HCT116 (cell line): ENCODE results near the gene FERMT1. TPM values are rescaled to one million over a fixed set of nuclear protein-coding genes. Genes with fewer than 3 reads are reported as not detected.

Source experiments
- ATAC-seq: fragments of 200-7000 bp; cut with Tn5 transposase; 2 replicates; pipeline ENCODE4 v1.9.1; 2020; ENCODE audit warnings: mild to moderate bottlenecking, moderate library complexity
- BruUV-seq: library from RNA; stranded (reverse); fragments of 400-500 nt; replicated peaks from 2 replicates; lab custom pipeline; 2021; lab: Mats Ljungman, UMichigan
- CTCF ChIA-PET: fragments of 300-600 bp; sonication (Branson Sonifier 250); formaldehyde crosslinking; loops from one replicate; lab custom pipeline; 2021; ENCODE audit warnings: antibody characterized with exemption; lab: Charles Lee
- POLR2A ChIA-PET: fragments of 300-600, 350-600 bp; sonication (Branson Sonifier 250); formaldehyde crosslinking; loops from one replicate; lab custom pipeline; 2021; ENCODE audit warnings: antibody characterized with exemption; lab: Charles Lee
- RAD21 ChIA-PET, 2 experiments: fragments of 300-600 bp; sonication (Branson Sonifier 250); formaldehyde crosslinking; loops; one replicate each; lab custom pipeline; 2023; ENCODE audit warnings: low total read pairs in 2 of 2; ENCODE audit not compliant: uncharacterized antibody in 2 of 2, unreplicated experiment in 2 of 2, low non-redundant PET in 1 of 2; lab: Charles Lee
- DNase-seq: peaks from one replicate; pipeline ENCODE4 v3.0.0-alpha.2; 2010; ENCODE audit warnings: low read depth, low spot score
- H2AFZ ChIP-seq: fragments of 200-600 bp; shearing (Covaris generic), sonication (generic); 2 replicates; pipeline ENCODE4 v1.6.1; 2017; ENCODE audit warnings: low read depth, mixed run types, mixed read lengths, antibody characterized with exemption, low read length; ENCODE audit not compliant: poor library complexity, severe bottlenecking
- H3K27ac ChIP-seq: 2 replicates; pipeline ENCODE4 v1.5.1; 2012; ENCODE audit warnings: low read depth, low read length
- H3K27me3 ChIP-seq: fragments of 200-600 bp; sonication (generic); 2 replicates; pipeline ENCODE4 v1.6.1; 2016; ENCODE audit warnings: mixed run types, low read length, mixed read lengths; ENCODE audit not compliant: insufficient read depth
- H3K36me3 ChIP-seq, 2 experiments: fragments of 200-500 bp in 1 of 2; fragments of 200-600 bp in 1 of 2; sonication (Bioruptor generic) in 1 of 2; sonication (generic) in 1 of 2; 2 replicates each; pipeline versions ENCODE4 v1.5.1 to v1.6.1; 2014 to 2016; ENCODE audit warnings: low read length in 2 of 2, inconsistent platforms in 1 of 2, mixed read lengths in 1 of 2, mixed run types in 1 of 2; ENCODE audit not compliant: insufficient read depth in 2 of 2, control insufficient read depth in 1 of 2
- H3K4me1 ChIP-seq, 2 experiments: fragments of 200-600 bp in 1 of 2; sonication (generic) in 1 of 2; 2 replicates each; pipeline versions ENCODE4 v1.5.1 to v1.6.1; 2012 to 2017; ENCODE audit warnings: low read length in 2 of 2, inconsistent platforms in 1 of 2, mild to moderate bottlenecking in 1 of 2, mixed read lengths in 1 of 2, mixed run types in 1 of 2, moderate library complexity in 1 of 2; ENCODE audit not compliant: insufficient read depth in 2 of 2, control insufficient read depth in 1 of 2
- H3K4me2 ChIP-seq: fragments of 200-600 bp; sonication (generic); 2 replicates; pipeline ENCODE4 v1.6.1; 2017; ENCODE audit warnings: mixed run types, low read length, mixed read lengths
- H3K4me3 ChIP-seq, 2 experiments: fragments of 200-600 bp in 1 of 2; sonication (generic) in 1 of 2; replicated peaks in 1 of 2; 2 replicates each; pipeline ENCODE4 v1.5.1; 2011 to 2016; ENCODE audit warnings: low read length in 2 of 2, control low read depth in 1 of 2, low read depth in 1 of 2, mild to moderate bottlenecking in 1 of 2, mixed read lengths in 1 of 2, mixed run types in 1 of 2
- H3K79me2 ChIP-seq: fragments of 200-600 bp; sonication (generic); 2 replicates; pipeline ENCODE4 v1.6.1; 2017; ENCODE audit warnings: mild to moderate bottlenecking, mixed run types, low read length, moderate library complexity, mixed read lengths; ENCODE audit not compliant: insufficient read depth
- H3K9ac ChIP-seq: fragments of 200-600 bp; sonication (generic); 2 replicates; pipeline ENCODE4 v1.6.1; 2016; ENCODE audit warnings: low read length, mixed read lengths
- H3K9me2 ChIP-seq: fragments of 200-600 bp; sonication (generic), shearing (Covaris generic); 2 replicates; pipeline ENCODE4 v1.6.1; 2017; ENCODE audit warnings: mixed run types, mild to moderate bottlenecking, moderate library complexity; ENCODE audit not compliant: insufficient read depth
- H3K9me3 ChIP-seq, 2 experiments: fragments of 200-500 bp in 1 of 2; fragments of 200-600 bp in 1 of 2; sonication (Bioruptor generic) in 1 of 2; sonication (generic) in 1 of 2; 2 replicates each; pipeline ENCODE4 v1.6.1; 2014 to 2017; ENCODE audit warnings: low read length in 2 of 2, mixed read lengths in 2 of 2, inconsistent platforms in 1 of 2, low read depth in 1 of 2, mild to moderate bottlenecking in 1 of 2, mixed run types in 1 of 2, moderate library complexity in 1 of 2; ENCODE audit not compliant: control insufficient read depth in 1 of 2, insufficient read depth in 1 of 2
- H4K20me1 ChIP-seq: fragments of 200-600 bp; sonication (generic), shearing (Covaris generic); 2 replicates; pipeline ENCODE4 v1.6.1; 2017; ENCODE audit warnings: mixed run types, mild to moderate bottlenecking, moderate library complexity; ENCODE audit not compliant: insufficient read depth
- CEBPB ChIP-seq: IDR thresholded peaks from 2 replicates; pipeline ENCODE4 v1.6.1; 2012; ENCODE audit warnings: low read depth
- EZH2phosphoT487 ChIP-seq: fragments of 200-600 bp; IDR thresholded peaks from 2 replicates; pipeline ENCODE4 v1.6.1; 2018; ENCODE audit warnings: antibody characterized with exemption, borderline replicate concordance
- FOSL1 ChIP-seq: IDR thresholded peaks from 2 replicates; pipeline ENCODE4 v1.6.1; 2012; ENCODE audit warnings: low read depth
- JUND ChIP-seq: IDR thresholded peaks from 2 replicates; pipeline ENCODE4 v1.6.1; 2012
- POLR2A ChIP-seq: IDR thresholded peaks from 2 replicates; pipeline ENCODE4 v1.7.0; 2011; ENCODE audit warnings: borderline replicate concordance; ENCODE audit not compliant: insufficient read depth, insufficient read length; ENCODE audit errors: extremely low read depth
- POLR2AphosphoS5 ChIP-seq: IDR thresholded peaks from 2 replicates; pipeline ENCODE4 v1.6.1; 2011; ENCODE audit warnings: mild to moderate bottlenecking, low read depth, low read length, moderate library complexity
- RAD21 ChIP-seq: IDR thresholded peaks from 2 replicates; pipeline ENCODE4 v1.6.1; 2012; ENCODE audit warnings: low read depth, mild to moderate bottlenecking
- SP1 ChIP-seq: IDR thresholded peaks from 2 replicates; pipeline ENCODE4 v1.6.1; 2012; ENCODE audit warnings: low read depth
- SRF ChIP-seq: IDR thresholded peaks from 2 replicates; pipeline ENCODE4 v1.6.1; 2012; ENCODE audit warnings: low read depth
- YY1 ChIP-seq: IDR thresholded peaks from 2 replicates; pipeline ENCODE4 v1.6.1; 2011; ENCODE audit warnings: low read length, low read depth, moderate library complexity, mild to moderate bottlenecking; ENCODE audit not compliant: insufficient replicate concordance; ENCODE audit errors: extremely low read depth
- intact Hi-C: fragments of 100-400 bp; cut with micrococcal nuclease; formaldehyde crosslinking; loops from 2 replicates; pipeline ENCODE4 v1.10.0; 2022
- total RNA-seq: library from RNA; stranded (reverse); gene quantifications from one replicate; pipeline ENCODE4 v1.2.1, GENCODE V29; 2021; ENCODE audit not compliant: unreplicated experiment
- TF ChIP-seq, protein P1 (sequence below): IDR thresholded peaks from 2 replicates; pipeline ENCODE4 v1.6.1; 2011; ENCODE audit warnings: mild to moderate bottlenecking, low read length, moderate library complexity; ENCODE audit not compliant: insufficient replicate concordance; ENCODE audit errors: extremely low read depth
- TF ChIP-seq, protein P2 (sequence below): IDR thresholded peaks from 2 replicates; pipeline ENCODE4 v1.6.1; 2012; ENCODE audit warnings: low read depth
- TF ChIP-seq, protein P3 (sequence below): IDR thresholded peaks from 2 replicates; pipeline ENCODE4 v1.6.1; 2012

FERMT1 gene
- total RNA-seq, 1 experiment from 2014 or later, result 34.9 TPM

DNA sequence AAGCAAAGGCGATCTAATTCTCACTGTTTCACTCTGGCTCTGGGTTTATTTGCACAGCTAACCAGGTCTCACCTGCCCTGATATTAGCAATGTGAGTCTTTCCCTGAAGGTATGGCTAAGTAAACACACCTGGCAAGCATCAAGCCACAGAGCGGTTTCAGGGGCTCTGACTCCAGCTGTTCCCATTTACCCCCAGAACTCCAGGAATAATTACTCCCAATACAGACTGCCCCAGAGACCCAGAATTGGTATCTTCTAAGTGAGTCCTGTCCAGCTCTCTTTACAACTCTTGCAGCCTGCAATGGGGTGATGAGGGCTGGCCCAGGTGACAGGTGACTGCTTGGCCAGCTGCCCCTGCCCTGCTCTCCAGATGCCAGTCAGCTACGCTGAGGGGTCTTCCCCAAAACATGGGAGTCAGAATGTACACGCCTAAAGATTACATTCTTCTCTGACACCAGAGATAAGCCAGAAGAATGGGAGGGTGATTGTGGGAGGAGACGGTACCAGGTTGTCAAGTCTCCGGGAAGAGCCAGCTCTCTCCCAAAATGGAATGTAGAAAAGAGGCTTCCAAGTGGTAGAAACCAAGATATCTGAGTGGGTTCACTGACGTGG is 64.0 kb downstream of the FERMT1 start:
- no TSS peak for BruUV-seq
- Histone ChIP-seq H3K27me3 (no peaks in the 10 kb centered on the region), H3K4me1 (peaks cover 11 to 16% of the 10 kb centered on the region in 2 experiments), H3K9ac (no peak overlapping the region), H4K20me1 (no peaks in the 10 kb centered on the region), H3K79me2 (no peaks in the 10 kb centered on the region), H2AFZ (no peak overlapping the region), H3K36me3 (no peaks in the 10 kb centered on the region), H3K27ac (no peak overlapping the region), H3K4me3 (no peak overlapping the region), H3K9me3 (no peaks in the 10 kb centered on the region), H3K9me2 (no peaks in the 10 kb centered on the region), H3K4me2 (no peak overlapping the region)
- CTCF ChIA-PET, result no interaction called here
- DNase-seq (no peak), ATAC-seq (no peak)
- POLR2A ChIA-PET, result interaction anchor here (0.6 kb wide), 1 partner anchor 1904 kb away, joined by 5 read pairs; no protein-coding TSS in a partner anchor
- intact Hi-C loops, result no loop called here
- TF ChIP-seq SP1, result no peak
- TF ChIP-seq SRF, result no peak
- TF ChIP-seq YY1, result no peak
- TF ChIP-seq, protein P1, sequence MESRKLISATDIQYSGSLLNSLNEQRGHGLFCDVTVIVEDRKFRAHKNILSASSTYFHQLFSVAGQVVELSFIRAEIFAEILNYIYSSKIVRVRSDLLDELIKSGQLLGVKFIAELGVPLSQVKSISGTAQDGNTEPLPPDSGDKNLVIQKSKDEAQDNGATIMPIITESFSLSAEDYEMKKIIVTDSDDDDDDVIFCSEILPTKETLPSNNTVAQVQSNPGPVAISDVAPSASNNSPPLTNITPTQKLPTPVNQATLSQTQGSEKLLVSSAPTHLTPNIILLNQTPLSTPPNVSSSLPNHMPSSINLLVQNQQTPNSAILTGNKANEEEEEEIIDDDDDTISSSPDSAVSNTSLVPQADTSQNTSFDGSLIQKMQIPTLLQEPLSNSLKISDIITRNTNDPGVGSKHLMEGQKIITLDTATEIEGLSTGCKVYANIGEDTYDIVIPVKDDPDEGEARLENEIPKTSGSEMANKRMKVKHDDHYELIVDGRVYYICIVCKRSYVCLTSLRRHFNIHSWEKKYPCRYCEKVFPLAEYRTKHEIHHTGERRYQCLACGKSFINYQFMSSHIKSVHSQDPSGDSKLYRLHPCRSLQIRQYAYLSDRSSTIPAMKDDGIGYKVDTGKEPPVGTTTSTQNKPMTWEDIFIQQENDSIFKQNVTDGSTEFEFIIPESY, result no peak
- no peak for TF ChIP-seq RAD21
- TF ChIP-seq JUND, result no peak
- no peak for TF ChIP-seq EZH2phosphoT487
- TF ChIP-seq, protein P2, sequence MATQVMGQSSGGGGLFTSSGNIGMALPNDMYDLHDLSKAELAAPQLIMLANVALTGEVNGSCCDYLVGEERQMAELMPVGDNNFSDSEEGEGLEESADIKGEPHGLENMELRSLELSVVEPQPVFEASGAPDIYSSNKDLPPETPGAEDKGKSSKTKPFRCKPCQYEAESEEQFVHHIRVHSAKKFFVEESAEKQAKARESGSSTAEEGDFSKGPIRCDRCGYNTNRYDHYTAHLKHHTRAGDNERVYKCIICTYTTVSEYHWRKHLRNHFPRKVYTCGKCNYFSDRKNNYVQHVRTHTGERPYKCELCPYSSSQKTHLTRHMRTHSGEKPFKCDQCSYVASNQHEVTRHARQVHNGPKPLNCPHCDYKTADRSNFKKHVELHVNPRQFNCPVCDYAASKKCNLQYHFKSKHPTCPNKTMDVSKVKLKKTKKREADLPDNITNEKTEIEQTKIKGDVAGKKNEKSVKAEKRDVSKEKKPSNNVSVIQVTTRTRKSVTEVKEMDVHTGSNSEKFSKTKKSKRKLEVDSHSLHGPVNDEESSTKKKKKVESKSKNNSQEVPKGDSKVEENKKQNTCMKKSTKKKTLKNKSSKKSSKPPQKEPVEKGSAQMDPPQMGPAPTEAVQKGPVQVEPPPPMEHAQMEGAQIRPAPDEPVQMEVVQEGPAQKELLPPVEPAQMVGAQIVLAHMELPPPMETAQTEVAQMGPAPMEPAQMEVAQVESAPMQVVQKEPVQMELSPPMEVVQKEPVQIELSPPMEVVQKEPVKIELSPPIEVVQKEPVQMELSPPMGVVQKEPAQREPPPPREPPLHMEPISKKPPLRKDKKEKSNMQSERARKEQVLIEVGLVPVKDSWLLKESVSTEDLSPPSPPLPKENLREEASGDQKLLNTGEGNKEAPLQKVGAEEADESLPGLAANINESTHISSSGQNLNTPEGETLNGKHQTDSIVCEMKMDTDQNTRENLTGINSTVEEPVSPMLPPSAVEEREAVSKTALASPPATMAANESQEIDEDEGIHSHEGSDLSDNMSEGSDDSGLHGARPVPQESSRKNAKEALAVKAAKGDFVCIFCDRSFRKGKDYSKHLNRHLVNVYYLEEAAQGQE, result no peak
- no peak for TF ChIP-seq CEBPB
- TF ChIP-seq, protein P3, sequence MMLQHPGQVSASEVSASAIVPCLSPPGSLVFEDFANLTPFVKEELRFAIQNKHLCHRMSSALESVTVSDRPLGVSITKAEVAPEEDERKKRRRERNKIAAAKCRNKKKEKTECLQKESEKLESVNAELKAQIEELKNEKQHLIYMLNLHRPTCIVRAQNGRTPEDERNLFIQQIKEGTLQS, result no peak
- TF ChIP-seq FOSL1, result no peak
- TF ChIP-seq POLR2AphosphoS5, result no peak
- no peak for TF ChIP-seq POLR2A
- RAD21 ChIA-PET, result no interaction called here
